ENCODE results near the gene PSMC3.

PSMC3 gene

GRCh38 chr11:47410370-47411264, 15.6 kb downstream of the PSMC3 start:
- no peak overlapping the region for H3K4me3 ChIP-seq (ENCODE audit: low read depth, low read length)
- H3K36me3 ChIP-seq (ENCODE audit: control insufficient read depth, insufficient read depth, low read length), result peaks cover 28% of the 10 kb centered on the region
- H3K9me3 ChIP-seq (ENCODE audit: control insufficient read depth, insufficient read depth, low read depth, low read length), result no peaks in the 10 kb centered on the region
- no peak overlapping the region for H3K27ac ChIP-seq (ENCODE audit: low read depth, low read length)
- no peaks in the 10 kb centered on the region for H3K27me3 ChIP-seq (ENCODE audit: control insufficient read depth, insufficient read depth, low read length)
- H3K9ac ChIP-seq (ENCODE audit: low read length), result no peak overlapping the region
- H3K4me1 ChIP-seq (ENCODE audit: control insufficient read depth, insufficient read depth, low read length), result peaks cover 15% of the 10 kb centered on the region

GRCh38 chr11:47409440-47410369, 16.5 kb downstream of the PSMC3 start:
- H3K4me3 ChIP-seq (ENCODE audit: low read depth, low read length), result peak overlapping the region; percentile 85
- H3K27me3 ChIP-seq (ENCODE audit: control insufficient read depth, insufficient read depth, low read length), result no peaks in the 10 kb centered on the region
- peak overlapping the region; percentile 91 for H3K9ac ChIP-seq (ENCODE audit: low read length)
- H3K4me1 ChIP-seq (ENCODE audit: control insufficient read depth, insufficient read depth, low read length), result peaks cover 15% of the 10 kb centered on the region
- H3K27ac ChIP-seq (ENCODE audit: low read depth, low read length), result no peak overlapping the region
- no peaks in the 10 kb centered on the region for H3K9me3 ChIP-seq (ENCODE audit: control insufficient read depth, insufficient read depth, low read depth, low read length)
- H3K36me3 ChIP-seq (ENCODE audit: control insufficient read depth, insufficient read depth, low read length), result peaks cover 21% of the 10 kb centered on the region

GRCh38 chr11:47408598-47409439, 17.4 kb downstream of the PSMC3 start:
- H3K27me3 ChIP-seq (ENCODE audit: control insufficient read depth, insufficient read depth, low read length), result no peaks in the 10 kb centered on the region
- peak overlapping the region; percentile 91 for H3K9ac ChIP-seq (ENCODE audit: low read length)
- H3K36me3 ChIP-seq (ENCODE audit: control insufficient read depth, insufficient read depth, low read length), result peaks cover 13% of the 10 kb centered on the region
- no peak overlapping the region; the same call in 1 of the 2 replicates for H3K27ac ChIP-seq (ENCODE audit: low read depth, low read length)
- peak overlapping the region; percentile 85 for H3K4me3 ChIP-seq (ENCODE audit: low read depth, low read length)
- peaks cover 15% of the 10 kb centered on the region for H3K4me1 ChIP-seq (ENCODE audit: control insufficient read depth, insufficient read depth, low read length)
- no peaks in the 10 kb centered on the region for H3K9me3 ChIP-seq (ENCODE audit: control insufficient read depth, insufficient read depth, low read depth, low read length)

DNA sequence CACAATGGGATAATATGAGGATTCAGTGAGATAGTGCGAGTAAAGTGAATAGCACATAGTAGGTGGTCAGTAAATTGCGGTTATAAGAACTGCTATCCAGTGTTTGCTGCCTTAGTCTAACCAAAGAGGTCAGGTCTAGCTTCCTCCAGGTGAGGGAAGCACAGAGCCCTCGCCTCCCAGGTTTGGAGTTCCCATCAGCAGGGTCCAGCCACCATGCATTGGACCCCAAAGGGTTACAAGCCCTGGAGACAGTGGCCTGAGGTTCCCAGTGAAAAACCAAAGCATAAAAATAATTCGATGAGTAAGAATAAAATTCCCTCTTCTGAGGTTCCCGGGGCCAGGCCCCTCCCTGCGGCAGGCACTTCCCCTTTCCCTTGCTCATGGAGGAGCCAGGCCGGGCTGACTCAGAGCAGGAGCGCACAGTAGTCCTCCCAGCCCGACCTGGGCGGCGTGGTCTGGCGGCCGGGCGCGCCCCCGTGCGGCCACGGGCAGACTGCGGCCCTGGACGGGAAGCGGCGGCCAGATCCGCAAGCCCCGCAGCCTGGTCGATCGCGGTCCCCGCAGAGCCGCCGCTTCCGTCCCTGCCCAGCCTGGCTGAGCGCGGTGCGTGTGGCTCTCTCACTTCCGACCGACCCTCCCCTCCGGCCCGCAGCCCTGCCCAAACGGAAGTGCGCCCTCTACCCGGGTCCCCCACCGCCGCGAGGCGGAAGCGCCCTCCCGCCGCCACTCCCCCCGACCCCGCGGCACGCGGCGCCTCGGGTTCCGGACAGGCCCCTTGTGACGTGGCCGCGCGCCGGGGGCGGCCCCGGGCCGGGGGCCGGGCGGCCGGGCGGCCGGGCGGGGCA, 18.3 kb downstream of the PSMC3 start, which contains the start of gene SLC39A13:
TSS of gene SLC39A13 (plus strand) at position 845 of the 845 bp plus-strand sequence. CDS start 1,505 bp downstream, outside the sequence.
- H3K27ac ChIP-seq (ENCODE audit: low read depth, low read length), result peak within 1 kb of the TSS; percentile 6; the same call in 1 of the 2 replicates
- peaks cover 8% of the 10 kb centered on the region; the same call in 1 of the 2 replicates for H3K36me3 ChIP-seq (ENCODE audit: control insufficient read depth, insufficient read depth, low read length)
- peak within 1 kb of the TSS; percentile 91 for H3K9ac ChIP-seq (ENCODE audit: low read length)
- no peaks in the 10 kb centered on the region for H3K27me3 ChIP-seq (ENCODE audit: control insufficient read depth, insufficient read depth, low read length)
- no peaks in the 10 kb centered on the region for H3K9me3 ChIP-seq (ENCODE audit: control insufficient read depth, insufficient read depth, low read depth, low read length)
- peaks cover 15% of the 10 kb centered on the region for H3K4me1 ChIP-seq (ENCODE audit: control insufficient read depth, insufficient read depth, low read length)
- H3K4me3 ChIP-seq (ENCODE audit: low read depth, low read length), result peak within 1 kb of the TSS; percentile 85

- peak overlapping the region; percentile 66 for H3K4me3 ChIP-seq (ENCODE audit: low read depth, low read length)
- H3K4me1 ChIP-seq (ENCODE audit: control insufficient read depth, insufficient read depth, low read length), result peaks cover 15% of the 10 kb centered on the region
- H3K36me3 ChIP-seq (ENCODE audit: control insufficient read depth, insufficient read depth, low read length), result peaks cover 8% of the 10 kb centered on the region; the same call in 1 of the 2 replicates
- no peaks in the 10 kb centered on the region for H3K9me3 ChIP-seq (ENCODE audit: control insufficient read depth, insufficient read depth, low read depth, low read length)
- H3K27me3 ChIP-seq (ENCODE audit: control insufficient read depth, insufficient read depth, low read length), result no peaks in the 10 kb centered on the region
- H3K27ac ChIP-seq (ENCODE audit: low read depth, low read length), result peak overlapping the region; percentile 6; the same call in 1 of the 2 replicates
- H3K9ac ChIP-seq (ENCODE audit: low read length), result peak overlapping the region; percentile 73
These were observed 19.1 kb downstream of the PSMC3 start for GRCh38 chr11:47406896-47407745.

DNA sequence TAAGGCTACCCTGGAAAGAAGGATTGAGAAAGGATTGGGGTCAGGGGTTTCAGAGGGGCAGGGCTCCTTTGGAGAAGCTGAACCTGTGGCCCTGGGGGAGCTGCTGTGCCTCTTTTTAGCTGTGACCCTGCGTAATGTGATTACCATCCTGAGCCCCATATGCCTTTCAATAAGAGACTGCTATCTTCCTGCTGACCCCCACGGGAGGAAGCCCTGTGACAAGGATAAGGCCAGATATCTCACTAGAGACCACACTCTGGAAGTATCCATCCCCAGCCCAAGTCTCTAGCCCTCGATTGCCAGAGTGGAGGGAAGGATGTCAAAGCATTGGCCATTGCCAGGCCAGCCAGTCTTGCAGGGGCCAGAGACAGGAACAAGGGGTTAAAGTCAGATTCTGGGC, 22.7 kb downstream of the PSMC3 start:
- H3K36me3 ChIP-seq (ENCODE audit: control insufficient read depth, insufficient read depth, low read length), result no peaks in the 10 kb centered on the region
- no peaks in the 10 kb centered on the region for H3K27me3 ChIP-seq (ENCODE audit: control insufficient read depth, insufficient read depth, low read length)
- H3K9ac ChIP-seq (ENCODE audit: low read length), result no peak overlapping the region
- H3K4me1 ChIP-seq (ENCODE audit: control insufficient read depth, insufficient read depth, low read length), result peaks cover 25% of the 10 kb centered on the region
- H3K27ac ChIP-seq (ENCODE audit: low read depth, low read length), result no peak overlapping the region
- H3K4me3 ChIP-seq (ENCODE audit: low read depth, low read length), result no peak overlapping the region
- H3K9me3 ChIP-seq (ENCODE audit: control insufficient read depth, insufficient read depth, low read depth, low read length), result no peaks in the 10 kb centered on the region

GRCh38 chr11:47403135-47403534, 23.1 kb downstream of the PSMC3 start:
- H3K27ac ChIP-seq (ENCODE audit: low read depth, low read length), result no peak overlapping the region
- H3K9me3 ChIP-seq (ENCODE audit: control insufficient read depth, insufficient read depth, low read depth, low read length), result no peaks in the 10 kb centered on the region
- peaks cover 29% of the 10 kb centered on the region for H3K4me1 ChIP-seq (ENCODE audit: control insufficient read depth, insufficient read depth, low read length)
- no peaks in the 10 kb centered on the region for H3K27me3 ChIP-seq (ENCODE audit: control insufficient read depth, insufficient read depth, low read length)
- no peak overlapping the region for H3K4me3 ChIP-seq (ENCODE audit: low read depth, low read length)
- no peaks in the 10 kb centered on the region for H3K36me3 ChIP-seq (ENCODE audit: control insufficient read depth, insufficient read depth, low read length)
- no peak overlapping the region for H3K9ac ChIP-seq (ENCODE audit: low read length)

- Histone ChIP-seq H3K27ac (ENCODE audit: low read depth, low read length) (peak overlapping the region; percentile 62; the same call in 1 of the 2 replicates), H3K27me3 (ENCODE audit: control insufficient read depth, insufficient read depth, low read length) (no peaks in the 10 kb centered on the region), H3K4me3 (ENCODE audit: low read depth, low read length) (peak overlapping the region; percentile 60), H3K4me1 (ENCODE audit: control insufficient read depth, insufficient read depth, low read length) (peaks cover 25% of the 10 kb centered on the region), H3K36me3 (ENCODE audit: control insufficient read depth, insufficient read depth, low read length) (no peaks in the 10 kb centered on the region), H3K9ac (ENCODE audit: low read length) (peak overlapping the region; percentile 70), H3K9me3 (ENCODE audit: control insufficient read depth, insufficient read depth, low read depth, low read length) (no peaks in the 10 kb centered on the region)
These were observed 25.4 kb downstream of the PSMC3 start for GRCh38 chr11:47400768-47401279.
